ENCODE data around the gene ACTRT2.

GRCh38 chr1:2989976-2990375 lies 31.3 kb upstream of the ACTRT2 start:
- TF ChIP-seq POLR2A (IDR thresholded peaks at IDR 0.05) (no peak), CTCF (IDR thresholded peaks at IDR 0.05) (no peak)
